Prostate gland (tissue), 2 donors: ENCODE results near the gene DCX.

Experiments used
- POLR2A ChIP-seq: fragments of 450-650 bp; IDR thresholded peaks from one replicate; pipeline ENCODE4 v1.6.1; 2016; ENCODE audit warnings: antibody characterized with exemption, mild to moderate bottlenecking
- TF ChIP-seq, protein P1 (sequence below), 4 experiments: fragments of 200-600 bp in 2 of 4; fragments of 450-650 bp in 2 of 4; sonication (generic) in 2 of 4; IDR thresholded peaks; 1 replicate in 3 of 4; 2 replicates in 1 of 4; pipeline ENCODE4 v1.5.1; 2016 to 2019; ENCODE audit warnings: antibody characterized with exemption in 4 of 4, mild to moderate bottlenecking in 2 of 4, moderate library complexity in 2 of 4

DNA sequence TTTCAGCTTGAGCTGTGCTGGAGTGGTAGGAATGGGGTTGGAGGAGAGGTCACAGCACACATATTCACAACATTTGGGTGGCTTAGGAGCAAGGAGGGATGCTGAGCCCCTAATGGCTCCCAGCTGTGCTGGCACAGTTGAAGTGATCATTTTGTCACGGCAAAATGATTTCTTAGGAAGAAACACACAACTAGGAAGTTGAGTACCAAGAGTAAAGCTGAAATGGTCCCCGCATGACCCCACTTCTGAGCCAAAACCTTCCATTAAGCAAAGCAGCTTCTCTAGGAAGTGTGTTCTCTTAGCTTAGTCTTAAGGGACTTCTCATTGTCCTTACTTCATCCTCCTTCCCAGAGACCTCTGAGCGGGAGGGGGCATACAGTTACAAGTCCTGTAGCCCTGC is 154.3 kb downstream of the DCX start:
- TF ChIP-seq, protein P1, sequence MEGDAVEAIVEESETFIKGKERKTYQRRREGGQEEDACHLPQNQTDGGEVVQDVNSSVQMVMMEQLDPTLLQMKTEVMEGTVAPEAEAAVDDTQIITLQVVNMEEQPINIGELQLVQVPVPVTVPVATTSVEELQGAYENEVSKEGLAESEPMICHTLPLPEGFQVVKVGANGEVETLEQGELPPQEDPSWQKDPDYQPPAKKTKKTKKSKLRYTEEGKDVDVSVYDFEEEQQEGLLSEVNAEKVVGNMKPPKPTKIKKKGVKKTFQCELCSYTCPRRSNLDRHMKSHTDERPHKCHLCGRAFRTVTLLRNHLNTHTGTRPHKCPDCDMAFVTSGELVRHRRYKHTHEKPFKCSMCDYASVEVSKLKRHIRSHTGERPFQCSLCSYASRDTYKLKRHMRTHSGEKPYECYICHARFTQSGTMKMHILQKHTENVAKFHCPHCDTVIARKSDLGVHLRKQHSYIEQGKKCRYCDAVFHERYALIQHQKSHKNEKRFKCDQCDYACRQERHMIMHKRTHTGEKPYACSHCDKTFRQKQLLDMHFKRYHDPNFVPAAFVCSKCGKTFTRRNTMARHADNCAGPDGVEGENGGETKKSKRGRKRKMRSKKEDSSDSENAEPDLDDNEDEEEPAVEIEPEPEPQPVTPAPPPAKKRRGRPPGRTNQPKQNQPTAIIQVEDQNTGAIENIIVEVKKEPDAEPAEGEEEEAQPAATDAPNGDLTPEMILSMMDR (IDR thresholded peaks at IDR 0.05): no peak
- TF ChIP-seq POLR2A: no peak
